ENCODE data around the gene RNF130.

DNA sequence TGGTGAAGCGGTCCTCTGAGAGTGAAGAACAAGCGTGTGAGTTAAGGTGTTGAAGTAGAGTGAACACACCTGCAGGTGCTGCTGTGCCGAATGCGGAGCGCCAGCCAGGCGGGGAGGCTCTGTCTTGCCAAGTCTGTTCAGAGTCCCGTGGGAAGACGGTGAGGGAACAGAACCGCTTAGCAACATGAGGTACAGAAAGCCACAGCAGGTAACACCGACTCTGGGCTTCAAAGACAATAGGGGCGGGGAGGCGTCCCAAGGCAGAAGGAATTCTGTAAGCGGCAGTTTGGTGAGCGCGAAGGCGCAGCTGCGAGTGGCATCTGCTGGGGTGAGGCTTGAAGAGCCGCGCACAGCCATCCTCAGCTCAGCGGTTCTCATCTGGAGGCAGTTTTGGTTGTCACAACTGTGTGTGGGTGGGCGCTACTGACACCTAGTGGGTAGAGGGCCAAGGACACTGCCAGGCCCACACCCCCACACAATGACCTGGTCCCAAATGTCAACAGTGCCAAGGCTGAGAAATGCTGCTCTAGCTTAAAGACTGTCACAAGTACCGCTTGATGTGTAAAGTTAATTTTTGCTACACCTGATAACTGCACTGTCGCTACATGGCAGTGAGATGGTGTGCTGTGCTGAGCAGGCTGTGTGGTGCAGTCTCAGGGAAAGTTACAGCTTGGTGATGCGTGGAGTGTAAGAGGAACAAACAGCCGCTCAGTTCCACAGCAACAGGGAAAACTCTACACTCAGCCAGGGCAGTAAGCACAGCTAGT, 96.4 kb downstream of the RNF130 start:
- no peak for TF ChIP-seq ZFP3 (CRISPR knock-in tag; IDR thresholded peaks at IDR 0.05)
- no peak for TF ChIP-seq TCF4 (CRISPR knock-in tag; IDR thresholded peaks at IDR 0.05; ENCODE audit: borderline replicate concordance)
- TF ChIP-seq ZFP30 (CRISPR knock-in tag; IDR thresholded peaks at IDR 0.05), result no peak
- TF ChIP-seq ZC3H10 (CRISPR knock-in tag; IDR thresholded peaks at IDR 0.05), result no peak
- TF ChIP-seq OSR1 (CRISPR knock-in tag; IDR thresholded peaks at IDR 0.05), result no peak
- TF ChIP-seq, protein P1, sequence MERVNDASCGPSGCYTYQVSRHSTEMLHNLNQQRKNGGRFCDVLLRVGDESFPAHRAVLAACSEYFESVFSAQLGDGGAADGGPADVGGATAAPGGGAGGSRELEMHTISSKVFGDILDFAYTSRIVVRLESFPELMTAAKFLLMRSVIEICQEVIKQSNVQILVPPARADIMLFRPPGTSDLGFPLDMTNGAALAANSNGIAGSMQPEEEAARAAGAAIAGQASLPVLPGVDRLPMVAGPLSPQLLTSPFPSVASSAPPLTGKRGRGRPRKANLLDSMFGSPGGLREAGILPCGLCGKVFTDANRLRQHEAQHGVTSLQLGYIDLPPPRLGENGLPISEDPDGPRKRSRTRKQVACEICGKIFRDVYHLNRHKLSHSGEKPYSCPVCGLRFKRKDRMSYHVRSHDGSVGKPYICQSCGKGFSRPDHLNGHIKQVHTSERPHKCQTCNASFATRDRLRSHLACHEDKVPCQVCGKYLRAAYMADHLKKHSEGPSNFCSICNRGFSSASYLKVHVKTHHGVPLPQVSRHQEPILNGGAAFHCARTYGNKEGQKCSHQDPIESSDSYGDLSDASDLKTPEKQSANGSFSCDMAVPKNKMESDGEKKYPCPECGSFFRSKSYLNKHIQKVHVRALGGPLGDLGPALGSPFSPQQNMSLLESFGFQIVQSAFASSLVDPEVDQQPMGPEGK (CRISPR knock-in tag; IDR thresholded peaks at IDR 0.05; ENCODE audit: borderline replicate concordance), result no peak
- TF ChIP-seq CREB5 (CRISPR knock-in tag; IDR thresholded peaks at IDR 0.05; ENCODE audit: low read depth), result no peak
- no peak for TF ChIP-seq TOX (CRISPR knock-in tag; IDR thresholded peaks at IDR 0.05; ENCODE audit: borderline replicate concordance)
- TF ChIP-seq RARB (CRISPR knock-in tag; IDR thresholded peaks at IDR 0.05), result no peak
- TF ChIP-seq, protein P2, sequence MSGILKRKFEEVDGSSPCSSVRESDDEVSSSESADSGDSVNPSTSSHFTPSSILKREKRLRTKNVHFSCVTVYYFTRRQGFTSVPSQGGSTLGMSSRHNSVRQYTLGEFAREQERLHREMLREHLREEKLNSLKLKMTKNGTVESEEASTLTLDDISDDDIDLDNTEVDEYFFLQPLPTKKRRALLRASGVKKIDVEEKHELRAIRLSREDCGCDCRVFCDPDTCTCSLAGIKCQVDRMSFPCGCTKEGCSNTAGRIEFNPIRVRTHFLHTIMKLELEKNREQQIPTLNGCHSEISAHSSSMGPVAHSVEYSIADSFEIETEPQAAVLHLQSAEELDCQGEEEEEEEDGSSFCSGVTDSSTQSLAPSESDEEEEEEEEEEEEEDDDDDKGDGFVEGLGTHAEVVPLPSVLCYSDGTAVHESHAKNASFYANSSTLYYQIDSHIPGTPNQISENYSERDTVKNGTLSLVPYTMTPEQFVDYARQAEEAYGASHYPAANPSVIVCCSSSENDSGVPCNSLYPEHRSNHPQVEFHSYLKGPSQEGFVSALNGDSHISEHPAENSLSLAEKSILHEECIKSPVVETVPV (CRISPR knock-in tag; IDR thresholded peaks at IDR 0.05), result no peak
- TF ChIP-seq BACH2 (CRISPR knock-in tag; IDR thresholded peaks at IDR 0.05; ENCODE audit: borderline replicate concordance), result no peak
- TF ChIP-seq TSHZ2 (CRISPR knock-in tag; IDR thresholded peaks at IDR 0.05), result no peak
- TF ChIP-seq ARNTL (CRISPR knock-in tag; IDR thresholded peaks at IDR 0.05; ENCODE audit: borderline replicate concordance, low read depth), result no peak

Data from SK-N-SH treated with all-trans-retinoic acid at 6 μM for 48 hours (cell line).